ENCODE data around the gene MOV10. TPM values are rescaled to one million over a fixed set of nuclear protein-coding genes. Genes with fewer than 3 reads are reported as not detected.
"Not testable (repeated sequence)": the region's sequence is repeated elsewhere in the genome, so short reads cannot be mapped to it uniquely, and the experiment has no call there.

Gene MOV10
- total RNA-seq, 1 donor from 2014 or later = 46.7 TPM

GRCh38 chr1:112638110-112638428 is 36.4 kb upstream of the MOV10 start:
- no peaks in the 10 kb centered on the region for H3K36me3 ChIP-seq (ENCODE audit: control insufficient read depth, insufficient read depth, low read length)
- H3K27me3 ChIP-seq (ENCODE audit: control insufficient read depth, insufficient read depth, low read length) = no peaks in the 10 kb centered on the region
- DNase-seq (ENCODE audit: low read depth) = no peak
- no peak overlapping the region for H3K4me3 ChIP-seq (ENCODE audit: low read depth, low read length)
- TF ChIP-seq, protein P1, sequence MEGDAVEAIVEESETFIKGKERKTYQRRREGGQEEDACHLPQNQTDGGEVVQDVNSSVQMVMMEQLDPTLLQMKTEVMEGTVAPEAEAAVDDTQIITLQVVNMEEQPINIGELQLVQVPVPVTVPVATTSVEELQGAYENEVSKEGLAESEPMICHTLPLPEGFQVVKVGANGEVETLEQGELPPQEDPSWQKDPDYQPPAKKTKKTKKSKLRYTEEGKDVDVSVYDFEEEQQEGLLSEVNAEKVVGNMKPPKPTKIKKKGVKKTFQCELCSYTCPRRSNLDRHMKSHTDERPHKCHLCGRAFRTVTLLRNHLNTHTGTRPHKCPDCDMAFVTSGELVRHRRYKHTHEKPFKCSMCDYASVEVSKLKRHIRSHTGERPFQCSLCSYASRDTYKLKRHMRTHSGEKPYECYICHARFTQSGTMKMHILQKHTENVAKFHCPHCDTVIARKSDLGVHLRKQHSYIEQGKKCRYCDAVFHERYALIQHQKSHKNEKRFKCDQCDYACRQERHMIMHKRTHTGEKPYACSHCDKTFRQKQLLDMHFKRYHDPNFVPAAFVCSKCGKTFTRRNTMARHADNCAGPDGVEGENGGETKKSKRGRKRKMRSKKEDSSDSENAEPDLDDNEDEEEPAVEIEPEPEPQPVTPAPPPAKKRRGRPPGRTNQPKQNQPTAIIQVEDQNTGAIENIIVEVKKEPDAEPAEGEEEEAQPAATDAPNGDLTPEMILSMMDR (IDR thresholded peaks at IDR 0.05; ENCODE audit: insufficient read depth, low read length, poor library complexity, severe bottlenecking) = no peak

GRCh38 chr1:112640437-112640836 is 34.0 kb upstream of the MOV10 start:
- not testable (repeated sequence) for H3K4me3 ChIP-seq (ENCODE audit: low read depth, low read length); H3K27me3 ChIP-seq (ENCODE audit: control insufficient read depth, insufficient read depth, low read length)

GRCh38 chr1:112643080-112643479 is 31.4 kb upstream of the MOV10 start:
- TF ChIP-seq, protein P1 (IDR thresholded peaks at IDR 0.05; ENCODE audit: insufficient read depth, low read length, poor library complexity, severe bottlenecking) = no peak
- Histone ChIP-seq H3K4me3 (ENCODE audit: low read depth, low read length) (no peak overlapping the region), H3K36me3 (ENCODE audit: control insufficient read depth, insufficient read depth, low read length) (no peaks in the 10 kb centered on the region), H3K27me3 (ENCODE audit: control insufficient read depth, insufficient read depth, low read length) (no peaks in the 10 kb centered on the region)
- no peak for DNase-seq (ENCODE audit: low read depth)

More at GRCh38 chr1:112640437-112640836, 34.0 kb upstream of the MOV10 start:
- H3K36me3 ChIP-seq (ENCODE audit: control insufficient read depth, insufficient read depth, low read length); DNase-seq (ENCODE audit: low read depth): not testable (repeated sequence)

DNA sequence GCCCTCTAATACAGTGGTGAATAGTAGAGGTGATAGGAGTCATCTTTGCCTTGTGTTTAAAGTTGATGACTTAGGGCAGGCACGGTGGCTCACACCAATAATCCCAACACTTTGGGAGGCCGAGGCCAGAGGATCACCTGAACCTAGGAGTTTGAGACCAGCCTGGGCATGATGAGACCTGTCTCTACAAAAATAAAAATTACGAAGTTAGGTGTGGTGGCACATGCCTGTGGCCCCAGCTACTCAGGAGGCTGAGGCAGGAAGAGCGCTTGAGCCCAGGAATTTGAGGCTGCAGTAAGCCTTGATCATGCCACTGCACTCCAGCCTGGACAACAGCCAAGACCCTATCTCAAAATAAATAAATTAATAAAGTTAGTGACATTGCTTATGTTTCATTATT is 28.2 kb upstream of the MOV10 start:
- TF ChIP-seq, protein P1 (IDR thresholded peaks at IDR 0.05; ENCODE audit: insufficient read depth, low read length, poor library complexity, severe bottlenecking) = no peak
- DNase-seq (ENCODE audit: low read depth) = no peak
- Histone ChIP-seq H3K4me3 (ENCODE audit: low read depth, low read length) (no peak overlapping the region), H3K36me3 (ENCODE audit: control insufficient read depth, insufficient read depth, low read length) (no peaks in the 10 kb centered on the region), H3K27me3 (ENCODE audit: control insufficient read depth, insufficient read depth, low read length) (no peaks in the 10 kb centered on the region)

DNA sequence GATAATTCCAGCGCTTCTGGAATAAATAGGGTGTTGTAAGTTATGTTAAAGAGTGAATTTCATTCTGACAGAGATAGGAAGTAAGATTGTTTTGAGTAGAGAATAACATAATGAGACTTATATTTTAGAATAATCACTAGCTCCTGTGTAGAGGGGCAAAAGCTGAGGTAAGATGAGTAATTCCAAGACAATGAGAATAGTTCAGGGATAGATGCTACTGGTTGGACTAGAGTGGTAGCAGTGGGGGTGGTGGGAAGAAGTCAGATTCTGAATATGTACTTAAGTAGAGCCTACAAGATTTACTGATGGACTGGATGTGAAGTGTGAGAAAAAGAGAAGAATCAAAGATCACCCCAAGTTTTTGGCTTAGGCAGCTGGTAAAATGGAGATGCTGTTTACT is 23.3 kb upstream of the MOV10 start:
- no peak for DNase-seq (ENCODE audit: low read depth)
- TF ChIP-seq, protein P1 (IDR thresholded peaks at IDR 0.05; ENCODE audit: insufficient read depth, low read length, poor library complexity, severe bottlenecking) = no peak
- Histone ChIP-seq H3K27me3 (ENCODE audit: control insufficient read depth, insufficient read depth, low read length) (no peaks in the 10 kb centered on the region), H3K36me3 (ENCODE audit: control insufficient read depth, insufficient read depth, low read length) (no peaks in the 10 kb centered on the region), H3K4me3 (ENCODE audit: low read depth, low read length) (no peak overlapping the region)

GRCh38 chr1:112665857-112666256 is 8.6 kb upstream of the MOV10 start:
- Histone ChIP-seq H3K4me3 (ENCODE audit: low read depth, low read length) (no peak overlapping the region), H3K36me3 (ENCODE audit: control insufficient read depth, insufficient read depth, low read length) (no peaks in the 10 kb centered on the region), H3K27me3 (ENCODE audit: control insufficient read depth, insufficient read depth, low read length) (no peaks in the 10 kb centered on the region)
- no peak for DNase-seq (ENCODE audit: low read depth)
- TF ChIP-seq, protein P1 (IDR thresholded peaks at IDR 0.05; ENCODE audit: insufficient read depth, low read length, poor library complexity, severe bottlenecking) = no peak

Measured in kidney epithelial cell (primary cell).